GM18526 (cell line): Measurements from ENCODE around the gene SLC30A4.

ENCODE experiments used
- POLR2A ChIP-seq: IDR thresholded peaks from 3 replicates; pipeline ENCODE4 v1.6.1; 2011; ENCODE audit not compliant: insufficient read length; ENCODE audit errors: extremely low read depth

Gene SLC30A4

DNA sequence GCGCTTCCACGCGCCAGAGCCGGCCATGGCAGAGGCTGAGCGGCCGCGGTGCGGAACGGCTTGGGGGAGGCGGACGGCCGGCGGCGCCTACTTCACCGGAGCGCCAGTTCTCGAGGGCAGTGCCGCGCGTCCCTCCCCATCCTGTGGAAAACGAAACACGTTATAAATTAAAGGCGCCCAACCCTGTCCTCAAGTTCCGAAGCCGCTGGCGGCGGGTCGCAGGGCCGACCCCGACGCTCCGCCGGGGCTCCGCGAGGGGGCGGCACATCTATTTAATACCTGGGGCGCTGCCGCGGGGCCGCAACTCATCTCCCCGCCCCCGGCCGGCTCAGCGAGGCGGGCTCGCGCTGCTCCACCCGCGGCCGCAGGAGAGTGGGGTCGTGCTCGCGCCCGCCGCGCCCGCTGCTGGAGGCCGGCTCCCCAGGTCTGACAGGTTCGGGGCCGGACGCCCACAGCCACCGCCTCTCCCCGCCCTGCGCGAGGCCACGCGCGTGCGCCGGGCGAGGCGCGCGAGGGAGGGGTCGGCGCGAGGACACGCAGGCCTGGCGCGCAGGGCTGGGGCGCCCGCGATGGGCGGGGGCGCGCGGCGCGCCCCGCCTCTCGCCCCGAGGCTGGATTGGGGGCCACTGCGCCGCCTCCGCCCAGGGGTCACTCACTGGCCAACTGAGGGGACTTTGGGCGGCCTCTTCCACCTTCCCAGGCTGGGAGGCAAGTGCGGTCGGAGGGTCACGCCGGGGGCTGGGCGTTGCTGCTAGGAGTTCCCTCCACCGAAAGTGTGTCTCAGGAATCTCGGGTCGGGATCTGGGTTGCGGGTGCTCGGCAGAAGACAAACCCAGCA, at the start of gene SLC30A4:
TSS of gene SLC30A4 (minus strand) at position 428 of the 838 bp plus-strand sequence. CDS start at position 27, 401 bp downstream.
- TF ChIP-seq POLR2A = no peak

GRCh38 chr15:45555934-45556608, 33.5 kb upstream of the SLC30A4 start:
- TF ChIP-seq POLR2A = no peak

DNA sequence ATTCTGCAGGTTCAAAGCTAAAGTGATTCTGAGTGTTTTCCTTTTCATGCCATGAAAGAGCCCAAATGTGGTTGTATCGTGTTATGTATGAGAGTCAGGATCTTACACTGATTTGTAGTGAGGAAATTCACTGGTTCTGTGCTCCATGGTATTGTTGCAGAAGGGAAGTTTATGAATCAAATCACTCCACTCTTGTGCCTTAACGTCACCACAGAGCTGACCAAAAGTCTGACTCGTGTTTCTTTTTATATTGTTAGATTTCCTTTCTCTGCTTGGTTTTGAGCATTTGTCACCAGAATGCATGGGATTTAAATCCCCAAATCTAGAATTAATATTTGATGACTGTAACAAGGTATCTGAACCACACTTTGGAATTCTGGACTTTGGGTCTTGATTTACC, 29.1 kb upstream of the SLC30A4 start:
- TF ChIP-seq POLR2A = no peak

GRCh38 chr15:45550436-45550835, 27.9 kb upstream of the SLC30A4 start:
- TF ChIP-seq POLR2A = no peak

GRCh38 chr15:45549541-45550220, 27.1 kb upstream of the SLC30A4 start:
- no peak for TF ChIP-seq POLR2A

- TF ChIP-seq POLR2A = no peak
Measured at GRCh38 chr15:45548753-45549520, 26.4 kb upstream of the SLC30A4 start.

GRCh38 chr15:45546789-45547188, 24.2 kb upstream of the SLC30A4 start:
- no peak for TF ChIP-seq POLR2A

- no peak for TF ChIP-seq POLR2A
Measured at GRCh38 chr15:45544266-45545023, 21.9 kb upstream of the SLC30A4 start.

DNA sequence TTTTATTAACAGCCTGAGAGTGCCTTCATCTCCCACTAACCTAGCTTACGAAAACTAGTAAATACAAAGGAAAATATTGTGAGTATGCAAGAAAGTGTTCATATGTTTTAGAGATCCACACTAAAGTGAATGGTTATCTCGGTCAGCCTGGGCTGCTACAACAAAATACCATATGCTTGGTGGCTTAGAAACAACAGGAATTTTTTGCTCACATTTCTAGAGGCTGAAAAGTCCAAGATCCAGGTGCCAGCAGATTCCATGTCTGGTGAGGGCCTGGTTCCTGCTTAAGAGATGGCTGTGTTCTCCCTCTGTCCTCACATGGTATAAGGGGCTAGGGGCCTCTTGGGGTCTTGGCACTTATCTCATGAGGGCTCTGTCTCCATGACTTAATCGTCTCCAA, 20.5 kb upstream of the SLC30A4 start:
- no peak for TF ChIP-seq POLR2A

GRCh38 chr15:45540531-45540930, 18.0 kb upstream of the SLC30A4 start:
- TF ChIP-seq POLR2A = no peak

GRCh38 chr15:45539680-45540079, 17.1 kb upstream of the SLC30A4 start:
- TF ChIP-seq POLR2A = no peak

GRCh38 chr15:45536934-45537333, 14.4 kb upstream of the SLC30A4 start:
- TF ChIP-seq POLR2A = no peak

- no peak for TF ChIP-seq POLR2A
Measured at GRCh38 chr15:45535486-45536042, 13.0 kb upstream of the SLC30A4 start.

- TF ChIP-seq POLR2A = no peak
Measured at GRCh38 chr15:45534821-45535220, 12.3 kb upstream of the SLC30A4 start.
